Frontal cortex (tissue), 4 donors: ENCODE results near the gene TMEM52. TPM values are rescaled to one million over a fixed set of nuclear protein-coding genes. Genes with fewer than 3 reads are reported as not detected.

Experiments used
- DNase-seq, 2 donors: peaks; one replicate each; pipeline ENCODE4 v3.0.0; 2012; ENCODE audit warnings: low spot score in 2 of 2
- FAIRE-seq: peaks from 2 replicates; lab custom pipeline; 2012; peaks lifted over from hg19 to GRCh38; lab: Jason Lieb, UNC
- total RNA-seq: library from RNA; depleted of rRNA; stranded (reverse); fragments of >200 nt; gene quantifications from one replicate; pipeline ENCODE4 v1.2.3, GENCODE V29; 2014
- donor health status: control.
- donor health status: control.
- donor health status: control.

TMEM52 gene
- total RNA-seq, 1 donor from 2014 or later = 1.6 TPM

GRCh38 chr1:1917995-1918900 lies 831 bp downstream of the TMEM52 start:
- FAIRE-seq = no peak

DNA sequence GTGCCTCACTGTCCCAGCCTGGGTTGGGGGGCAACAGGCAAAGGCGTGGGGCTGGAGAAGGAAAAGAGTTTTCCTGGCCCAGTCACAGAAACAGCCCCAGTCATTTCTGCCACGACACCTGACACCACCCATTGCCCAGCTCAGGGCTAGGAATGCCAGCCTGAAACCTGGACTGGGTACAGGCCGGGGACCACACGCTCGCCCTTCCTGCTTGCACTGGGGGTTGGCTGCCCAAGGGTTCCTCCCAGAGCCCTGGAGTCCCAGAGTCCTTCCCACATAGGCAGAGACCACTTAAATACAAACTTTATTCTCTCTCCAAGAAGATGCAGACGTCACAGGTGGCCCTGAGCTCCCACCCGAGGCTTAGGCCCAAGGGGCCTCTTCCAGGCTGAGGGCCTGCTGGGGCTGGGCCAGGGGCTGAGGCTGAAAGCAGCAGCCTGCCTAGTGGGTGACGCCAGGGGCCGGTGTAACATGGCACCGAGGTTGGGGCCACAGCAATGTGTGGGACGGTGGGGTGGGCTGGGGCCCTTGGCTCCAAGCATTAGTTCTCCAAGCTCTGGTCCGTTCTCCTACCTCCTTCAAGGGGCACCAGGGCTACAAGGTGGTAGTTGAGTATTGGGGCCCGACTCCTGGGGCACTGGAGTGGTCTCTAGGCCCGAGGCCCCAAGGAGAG lies 1.6 kb downstream of the TMEM52 start:
- FAIRE-seq = no peak
- DNase-seq = no peak

More at GRCh38 chr1:1917995-1918900, 831 bp downstream of the TMEM52 start:
- no peak for DNase-seq

- DNase-seq (no peak), FAIRE-seq (no peak)
These were observed 2.2 kb downstream of the TMEM52 start for GRCh38 chr1:1916851-1917251.

- DNase-seq (no peak), FAIRE-seq (no peak)
These were observed 2.9 kb downstream of the TMEM52 start for GRCh38 chr1:1915911-1916840.

DNA sequence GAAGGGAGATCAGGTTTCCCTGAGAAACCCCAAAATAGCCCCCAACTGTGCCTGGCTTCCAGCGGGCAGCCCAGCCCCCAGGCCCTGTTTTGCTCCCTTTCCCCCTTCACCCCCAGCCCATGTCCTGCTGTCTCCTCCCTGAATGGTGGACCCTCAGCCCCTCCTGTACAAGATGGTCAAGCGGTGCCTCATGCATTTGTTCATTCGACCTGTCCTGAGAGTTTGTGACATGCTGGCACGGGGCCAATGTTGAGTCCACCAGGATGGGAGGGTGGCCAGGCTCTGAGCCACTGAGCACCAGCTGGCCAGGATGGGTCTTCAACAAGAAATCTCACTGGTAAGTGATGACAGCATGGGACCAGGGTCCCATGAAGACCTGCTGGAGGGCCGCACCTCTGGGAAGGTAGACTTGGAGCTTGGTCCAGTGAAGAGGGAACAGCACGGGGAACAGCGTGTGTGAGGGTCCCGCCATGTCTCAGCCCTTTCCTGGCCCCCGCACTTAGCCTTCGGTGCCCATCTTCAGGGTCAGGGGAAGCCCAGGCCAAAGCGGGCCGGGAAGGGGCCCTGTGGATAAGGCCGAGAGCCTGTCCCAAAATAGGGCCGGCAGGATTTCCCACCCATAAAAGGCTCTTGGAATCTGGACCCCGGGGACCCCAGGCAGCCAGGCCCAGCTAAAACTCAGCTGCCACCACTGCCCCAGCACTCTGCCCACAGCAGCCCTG lies 3.9 kb downstream of the TMEM52 start, which contains the start of gene CALML6:
TSS of gene CALML6 (plus strand) at position 290 of the 722 bp plus-strand sequence. CDS start at position 311, 21 bp downstream.
- DNase-seq = no peak

DNA sequence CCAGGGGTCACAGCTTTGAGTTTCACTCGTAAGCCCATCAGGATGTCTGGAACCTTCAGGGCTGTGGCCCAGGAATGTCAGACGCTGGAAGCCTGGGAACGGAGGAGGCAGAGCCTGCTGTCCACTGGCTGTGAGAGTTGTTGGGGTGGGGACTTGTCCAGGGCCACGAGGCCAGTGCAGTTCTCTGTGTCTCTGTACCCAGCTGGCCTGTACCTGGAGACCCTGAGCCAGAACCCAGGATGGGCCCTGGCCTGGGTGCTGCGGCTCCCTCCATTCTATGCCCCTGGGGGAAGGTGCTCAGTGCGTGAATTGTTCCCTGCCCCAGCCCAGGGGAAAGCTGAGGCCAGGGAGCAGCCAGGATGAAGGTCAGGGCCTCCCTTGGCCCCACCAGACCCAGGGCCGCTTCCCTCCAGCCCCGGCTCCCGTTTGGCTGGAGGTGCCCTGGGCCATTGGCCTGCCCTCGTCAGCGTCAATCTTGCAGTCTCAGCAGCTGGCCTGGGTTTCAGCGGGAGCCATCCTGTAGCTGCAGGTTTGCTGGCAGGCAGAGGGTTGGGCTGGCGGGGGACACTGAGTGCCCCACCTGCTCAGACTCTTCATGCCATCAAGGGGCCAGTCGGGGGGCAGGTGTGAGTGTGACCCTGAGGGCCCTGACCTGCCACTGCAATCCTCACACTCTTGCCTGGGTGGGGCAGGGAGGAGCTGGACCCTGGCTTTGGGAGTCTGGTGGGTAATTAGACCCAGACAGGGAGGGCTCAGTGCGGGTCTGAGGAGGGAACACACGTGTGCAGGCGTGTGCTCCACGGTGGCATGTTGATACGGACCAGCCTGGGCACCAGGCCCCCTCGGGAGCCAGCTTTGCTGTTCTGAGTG lies 4.7 kb downstream of the TMEM52 start:
- no peak for FAIRE-seq

More for the DNA sequence above, 3.9 kb downstream of the TMEM52 start, which contains the start of gene CALML6:
- no peak for FAIRE-seq

GRCh38 chr1:1911350-1912041 lies 7.6 kb downstream of the TMEM52 start:
- FAIRE-seq = no peak
- DNase-seq = no peak

More for the DNA sequence above, 4.7 kb downstream of the TMEM52 start:
- DNase-seq = no peak

GRCh38 chr1:1910651-1911331 lies 8.3 kb downstream of the TMEM52 start:
- FAIRE-seq (no peak), DNase-seq (no peak)

- no peak for DNase-seq
These were observed 9.0 kb downstream of the TMEM52 start for GRCh38 chr1:1910033-1910465.

DNA sequence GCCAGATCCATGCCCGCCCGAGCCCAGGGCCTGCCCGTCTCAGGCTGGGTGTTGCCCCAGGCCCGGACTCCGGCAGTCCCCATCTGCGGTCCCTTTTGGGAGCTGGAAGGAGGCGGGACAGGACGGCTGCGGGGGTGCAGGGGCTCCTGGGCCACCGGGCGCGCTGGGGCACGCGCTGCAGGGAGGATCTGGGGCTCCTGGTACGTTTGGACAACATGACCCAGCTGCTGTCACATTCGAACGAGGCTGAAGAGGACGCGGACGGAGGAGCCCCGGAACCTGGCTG lies 10.6 kb downstream of the TMEM52 start:
- DNase-seq (no peak), FAIRE-seq (no peak)

More at GRCh38 chr1:1910033-1910465, 9.0 kb downstream of the TMEM52 start:
- no peak for FAIRE-seq

GRCh38 chr1:1907098-1907736 lies 11.9 kb downstream of the TMEM52 start:
- DNase-seq (no peak), FAIRE-seq (no peak)

- FAIRE-seq = peak; percentile 42
- peak; percentile 80 to 89 for DNase-seq
These were observed 12.6 kb downstream of the TMEM52 start for GRCh38 chr1:1906185-1907097.

- FAIRE-seq = no peak
- no peak for DNase-seq
These were observed 15.9 kb downstream of the TMEM52 start for GRCh38 chr1:1903224-1903623.

- no peak for FAIRE-seq
- no peak for DNase-seq
These were observed 17.3 kb downstream of the TMEM52 start for GRCh38 chr1:1901641-1902294.
